HEK293T (cell line): Measurements from ENCODE around the gene LIN7A.

Experiments used
- CTCF ChIA-PET: fragments of 350-600 bp; formaldehyde crosslinking; extraction: SDS; loops from one replicate; lab custom pipeline; 2021; ENCODE audit warnings: antibody characterized with exemption, inconsistent platforms; lab: Yijun Ruan, JAX
- POLR2A ChIA-PET: fragments of 350-600 bp; formaldehyde crosslinking; extraction: SDS; loops from one replicate; lab custom pipeline; 2020; ENCODE audit warnings: antibody characterized with exemption, inconsistent platforms; lab: Yijun Ruan, JAX
- DNase-seq: peaks from one replicate; pipeline ENCODE4 v3.0.0; 2012; ENCODE audit warnings: mixed read lengths; ENCODE audit errors: extremely low spot score
- ARNT ChIP-seq: fragments of 450-650 bp; IDR thresholded peaks from 2 replicates; pipeline ENCODE4 v1.6.1; 2017; ENCODE audit warnings: mild to moderate bottlenecking
- BHLHE40 ChIP-seq: fragments of 450-650 bp; IDR thresholded peaks from 2 replicates; pipeline ENCODE4 v1.6.1; 2016; ENCODE audit warnings: mild to moderate bottlenecking, moderate library complexity, borderline replicate concordance
- CTBP1 ChIP-seq: fragments of 450-650 bp; IDR thresholded peaks from 2 replicates; pipeline ENCODE4 v1.6.1; 2016; ENCODE audit warnings: borderline replicate concordance
- ELF4 ChIP-seq: fragments of 450-650 bp; IDR thresholded peaks from 2 replicates; pipeline ENCODE4 v1.6.1; 2017; ENCODE audit warnings: antibody characterized with exemption
- FOXA1 ChIP-seq: fragments of 450-650 bp; IDR thresholded peaks from 2 replicates; pipeline ENCODE4 v1.6.1; 2016; ENCODE audit warnings: mild to moderate bottlenecking
- FOXK2 ChIP-seq: fragments of 450-650 bp; IDR thresholded peaks from 2 replicates; pipeline ENCODE4 v1.6.1; 2016; ENCODE audit warnings: mild to moderate bottlenecking
- FOXM1 ChIP-seq: fragments of 450-650 bp; IDR thresholded peaks from 2 replicates; pipeline ENCODE4 v1.6.1; 2017; ENCODE audit warnings: mild to moderate bottlenecking, borderline replicate concordance
- HDGF ChIP-seq: fragments of 450-650 bp; IDR thresholded peaks from 2 replicates; pipeline ENCODE4 v1.6.1; 2017; ENCODE audit warnings: antibody characterized with exemption, borderline replicate concordance
- L3MBTL2 ChIP-seq: fragments of 450-650 bp; conservative IDR thresholded peaks from 2 replicates; pipeline ENCODE4 v1.6.1; 2016; ENCODE audit warnings: mild to moderate bottlenecking
- LEF1 ChIP-seq: fragments of 450-650 bp; IDR thresholded peaks from 2 replicates; pipeline ENCODE4 v1.6.1; 2017; ENCODE audit warnings: mild to moderate bottlenecking, borderline replicate concordance
- NFRKB ChIP-seq: fragments of 450-650 bp; IDR thresholded peaks from 2 replicates; pipeline ENCODE4 v1.6.1; 2016; ENCODE audit warnings: mild to moderate bottlenecking, moderate library complexity
- SP1 ChIP-seq: fragments of 450-650 bp; IDR thresholded peaks from 2 replicates; pipeline ENCODE4 v1.6.1; 2017
- SUZ12 ChIP-seq: fragments of 450-650 bp; IDR thresholded peaks from 2 replicates; pipeline ENCODE4 v1.6.1; 2016; ENCODE audit warnings: mild to moderate bottlenecking
- TARDBP ChIP-seq: fragments of 450-650 bp; IDR thresholded peaks from 2 replicates; pipeline ENCODE4 v1.6.1; 2016
- ZNF384 ChIP-seq: fragments of 450-650 bp; IDR thresholded peaks from 2 replicates; pipeline ENCODE4 v1.6.1; 2016
- TF ChIP-seq, protein P1 (sequence below): fragments of 450-650 bp; IDR thresholded peaks from 2 replicates; pipeline ENCODE4 v1.6.1; 2016

LIN7A gene

DNA sequence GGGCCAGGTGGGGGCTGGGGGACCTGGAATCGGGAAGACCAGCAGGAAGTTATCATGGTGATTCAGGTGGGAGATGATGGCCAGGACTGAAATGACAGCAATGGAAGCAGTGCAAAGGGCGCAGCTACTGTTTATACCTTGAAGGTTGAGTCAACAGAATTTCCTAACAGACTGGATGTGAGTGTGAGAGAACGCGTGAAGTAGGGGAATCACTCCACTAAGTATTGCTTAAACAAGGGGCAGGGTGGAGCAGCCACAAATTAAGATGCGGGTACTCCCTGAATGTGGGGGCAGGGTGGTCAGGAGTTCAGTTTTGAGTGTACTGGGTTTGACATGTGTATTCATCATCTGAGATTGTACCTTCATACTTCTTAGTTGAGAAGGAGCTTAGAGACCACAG is 175.9 kb downstream of the LIN7A start:
- ChIA-PET CTCF (no interaction called here), POLR2A (no interaction called here)
- TF ChIP-seq NFRKB (no peak), FOXM1 (no peak), LEF1 (no peak), FOXA1 (no peak), ZNF384 (no peak), HDGF (no peak), L3MBTL2 (no peak), ARNT (no peak), SP1 (no peak)
- TF ChIP-seq, protein P1, sequence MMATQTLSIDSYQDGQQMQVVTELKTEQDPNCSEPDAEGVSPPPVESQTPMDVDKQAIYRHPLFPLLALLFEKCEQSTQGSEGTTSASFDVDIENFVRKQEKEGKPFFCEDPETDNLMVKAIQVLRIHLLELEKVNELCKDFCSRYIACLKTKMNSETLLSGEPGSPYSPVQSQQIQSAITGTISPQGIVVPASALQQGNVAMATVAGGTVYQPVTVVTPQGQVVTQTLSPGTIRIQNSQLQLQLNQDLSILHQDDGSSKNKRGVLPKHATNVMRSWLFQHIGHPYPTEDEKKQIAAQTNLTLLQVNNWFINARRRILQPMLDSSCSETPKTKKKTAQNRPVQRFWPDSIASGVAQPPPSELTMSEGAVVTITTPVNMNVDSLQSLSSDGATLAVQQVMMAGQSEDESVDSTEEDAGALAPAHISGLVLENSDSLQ = no peak
- no peak for DNase-seq

DNA sequence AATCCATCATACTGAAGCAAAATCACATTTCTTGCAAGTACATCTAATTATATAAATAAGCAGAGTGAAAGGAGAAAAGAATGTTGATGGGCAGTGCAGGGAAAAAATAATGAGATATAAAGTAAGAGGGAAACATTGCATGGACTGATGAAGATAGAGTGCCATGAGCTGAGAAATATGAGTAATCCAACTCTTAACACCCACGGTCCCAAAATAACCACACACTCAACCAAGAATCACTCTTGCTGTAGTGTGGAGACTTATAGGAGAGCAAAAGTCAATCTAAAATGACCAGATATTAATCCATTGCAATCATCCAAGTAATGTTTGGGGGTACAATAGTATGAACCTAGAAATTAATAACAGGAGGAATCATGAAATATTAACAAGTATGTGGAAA is 180.9 kb downstream of the LIN7A start:
- no peak for DNase-seq
- ChIA-PET POLR2A (no interaction called here), CTCF (no interaction called here)
- TF ChIP-seq BHLHE40 (no peak), ZNF384 (no peak), FOXK2 (no peak), LEF1 (no peak), FOXA1 (no peak), HDGF (no peak), ARNT (no peak), ELF4 (no peak), TARDBP (no peak), L3MBTL2 (no peak), NFRKB (no peak), FOXM1 (no peak), SP1 (no peak)
- TF ChIP-seq, protein P1 = no peak

DNA sequence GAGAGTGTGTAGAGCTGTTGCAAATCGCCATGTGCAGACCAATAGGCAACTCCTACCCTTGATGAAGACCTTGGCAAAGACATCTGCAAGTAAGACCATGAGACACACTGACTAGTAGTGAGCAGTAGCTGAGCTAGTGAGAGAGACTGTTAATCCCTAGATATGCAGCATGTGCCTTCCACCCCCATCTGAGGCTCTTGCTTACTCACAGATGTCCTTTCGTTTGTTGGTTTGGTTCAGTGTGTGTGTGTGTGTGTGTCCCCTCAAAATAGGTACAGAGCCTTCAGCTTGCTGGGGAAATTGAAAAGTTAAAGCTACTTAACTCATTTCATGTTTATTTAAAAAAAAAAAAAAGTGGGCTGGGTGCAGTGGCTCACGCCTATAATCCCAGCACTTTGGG is 183.5 kb downstream of the LIN7A start:
- DNase-seq = no peak
- CTCF ChIA-PET = no interaction called here
- TF ChIP-seq SUZ12 (no peak), NFRKB (no peak), TARDBP (no peak), ELF4 (no peak)
- POLR2A ChIA-PET = no interaction called here

DNA sequence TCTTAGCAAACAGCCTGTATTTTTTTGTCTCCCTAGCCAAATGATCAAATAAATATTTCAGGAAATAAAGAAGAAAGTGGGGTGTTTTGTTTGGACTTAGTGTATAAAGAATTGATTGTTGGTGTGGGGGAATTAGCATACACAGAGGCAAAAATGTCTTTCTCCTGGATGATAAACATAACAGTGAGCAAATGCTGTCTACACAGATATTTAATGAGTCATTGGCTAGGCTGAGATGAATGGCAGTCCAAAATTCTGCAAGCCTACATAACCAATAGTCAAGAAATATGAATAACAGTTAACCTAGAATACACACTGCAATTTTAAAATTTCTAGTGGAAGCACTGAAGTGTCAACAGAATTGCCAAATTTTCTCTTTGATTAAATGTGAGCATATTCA is 185.3 kb downstream of the LIN7A start:
- TF ChIP-seq TARDBP = no peak
- TF ChIP-seq SP1 = no peak
- TF ChIP-seq NFRKB = no peak
- no peak for TF ChIP-seq FOXK2
- TF ChIP-seq SUZ12 = no peak
- TF ChIP-seq FOXA1 = no peak
- no peak for TF ChIP-seq BHLHE40
- TF ChIP-seq ELF4 = no peak
- TF ChIP-seq HDGF = no peak
- TF ChIP-seq ARNT = no peak
- no peak for TF ChIP-seq L3MBTL2
- TF ChIP-seq, protein P1 = no peak
- no peak for TF ChIP-seq CTBP1
- no peak for TF ChIP-seq FOXM1
- ChIA-PET POLR2A (no interaction called here), CTCF (no interaction called here)
- no peak for DNase-seq

DNA sequence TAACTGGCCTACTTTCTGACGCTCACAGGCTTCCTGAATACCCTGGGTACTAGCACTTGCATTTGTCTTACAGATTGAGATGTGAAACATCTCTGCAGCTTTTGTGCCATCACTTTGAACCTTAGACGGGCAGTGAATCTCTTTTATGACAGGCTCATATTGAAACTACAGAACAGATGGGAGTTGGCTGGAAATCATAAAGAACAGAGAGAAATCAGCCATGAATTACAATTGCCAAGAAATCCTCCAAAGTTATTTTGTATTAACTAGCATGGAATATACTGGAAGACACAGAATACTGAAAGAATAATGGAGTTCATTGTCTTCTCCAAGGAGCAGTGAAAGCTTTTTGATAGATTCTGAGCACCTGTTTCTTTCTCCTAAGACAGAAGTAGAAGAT is 188.3 kb downstream of the LIN7A start:
- TF ChIP-seq ARNT (no peak), FOXM1 (no peak)
- TF ChIP-seq, protein P1 = no peak
- POLR2A ChIA-PET = no interaction called here
- CTCF ChIA-PET = no interaction called here
- no peak for DNase-seq

DNA sequence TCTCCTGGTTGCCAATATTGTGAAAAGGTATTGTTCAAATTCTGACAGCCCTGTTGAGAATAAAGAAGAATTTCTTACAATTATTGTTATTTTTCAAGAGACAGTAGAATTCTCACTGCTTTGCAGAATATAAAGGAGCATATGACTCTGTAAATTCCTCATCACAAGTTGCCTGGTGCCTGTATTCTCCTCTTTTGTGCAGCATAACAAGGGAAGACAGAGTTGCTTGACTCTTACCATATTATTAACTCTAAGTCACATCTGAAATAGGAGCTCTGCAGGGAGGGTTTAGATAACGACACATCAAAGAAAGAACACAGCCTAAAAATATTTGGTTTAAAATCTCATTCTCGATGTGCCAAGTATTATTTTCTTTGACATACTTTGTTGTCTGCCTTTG is 189.9 kb downstream of the LIN7A start:
- no peak for DNase-seq
- ChIA-PET POLR2A (no interaction called here), CTCF (no interaction called here)
- TF ChIP-seq FOXK2 = no peak

DNA sequence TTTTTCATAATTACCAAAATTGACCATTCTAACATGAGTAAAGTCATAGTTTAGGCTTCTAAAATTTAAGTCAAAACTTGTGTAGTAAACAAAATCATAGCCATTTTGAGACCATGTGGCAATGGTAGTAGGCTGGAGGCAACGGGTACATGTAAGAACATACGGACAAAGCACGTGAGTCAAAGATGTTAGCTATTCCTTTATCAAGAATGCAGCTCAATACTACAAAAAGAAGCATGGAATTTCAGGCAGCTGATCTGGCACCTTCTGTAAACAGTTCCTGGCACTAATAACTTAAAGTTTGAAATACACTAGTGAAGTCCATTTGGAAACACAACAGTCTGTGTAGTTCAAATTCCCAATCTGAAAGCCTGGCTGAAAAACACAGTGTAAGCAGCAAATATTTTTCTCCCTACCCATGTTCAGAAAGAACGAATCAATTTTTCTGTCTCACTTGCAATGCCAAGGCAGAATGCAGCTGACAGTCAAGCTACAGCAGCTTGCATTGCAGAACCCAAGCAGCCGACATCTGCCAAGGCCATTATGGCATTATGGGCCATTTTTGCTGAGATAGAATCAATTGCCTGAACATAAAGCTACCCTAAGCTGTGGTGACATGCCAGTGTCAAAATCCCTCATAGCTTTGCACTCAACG is 191.8 kb downstream of the LIN7A start:
- DNase-seq = no peak
- CTCF ChIA-PET = no interaction called here
- no peak for TF ChIP-seq BHLHE40
- POLR2A ChIA-PET = no interaction called here
